Measurements from ENCODE around the gene GLI3.

The GLI3 gene

GRCh38 chr7:42207420-42207819 lies 29.6 kb downstream of the GLI3 start:
- Histone ChIP-seq H3K4me1 (ENCODE audit: insufficient read depth, low read length, poor library complexity, severe bottlenecking) (no peaks in the 10 kb centered on the region), H3F3A (ENCODE audit: low read depth) (no peaks in the 10 kb centered on the region), H3K27me3 (ENCODE audit: insufficient read depth, low read length, poor library complexity, severe bottlenecking) (no peaks in the 10 kb centered on the region), H3K9ac (ENCODE audit: low read depth, low read length, poor library complexity, severe bottlenecking) (no peak overlapping the region), H2AFZ (ENCODE audit: low read length) (no peak overlapping the region), H3K4me3 (ENCODE audit: low read length, poor library complexity, severe bottlenecking) (no peak overlapping the region), H3K79me2 (ENCODE audit: insufficient read depth, low read length) (no peaks in the 10 kb centered on the region), H3K36me3 (ENCODE audit: insufficient read depth, low read length) (no peaks in the 10 kb centered on the region), H3K9me3 (ENCODE audit: insufficient read depth, low read depth, low read length) (no peaks in the 10 kb centered on the region), H3K4me2 (ENCODE audit: low read depth, low read length, poor library complexity, severe bottlenecking) (no peak overlapping the region), H3K9me2 (replicated peaks; ENCODE audit: low read depth, low read length) (no peaks in the 10 kb centered on the region), H4K20me1 (ENCODE audit: insufficient read depth, low read length, poor library complexity, severe bottlenecking) (no peaks in the 10 kb centered on the region)
- TF ChIP-seq EZH2phosphoT487 (IDR thresholded peaks at IDR 0.05; ENCODE audit: borderline replicate concordance) (no peak), CTCF (conservative IDR thresholded peaks at IDR 0.05; ENCODE audit: low read length) (no peak)

GRCh38 chr7:42203336-42203735 lies 33.7 kb downstream of the GLI3 start:
- H3K79me2 ChIP-seq (ENCODE audit: insufficient read depth, low read length): no peaks in the 10 kb centered on the region
- H3K4me3 ChIP-seq (ENCODE audit: low read length, poor library complexity, severe bottlenecking): no peak overlapping the region
- no peaks in the 10 kb centered on the region for H4K20me1 ChIP-seq (ENCODE audit: insufficient read depth, low read length, poor library complexity, severe bottlenecking)
- no peaks in the 10 kb centered on the region for H3K27me3 ChIP-seq (ENCODE audit: insufficient read depth, low read length, poor library complexity, severe bottlenecking)
- TF ChIP-seq EZH2phosphoT487 (IDR thresholded peaks at IDR 0.05; ENCODE audit: borderline replicate concordance) (no peak), CTCF (conservative IDR thresholded peaks at IDR 0.05; ENCODE audit: low read length) (no peak)
- H3K9ac ChIP-seq (ENCODE audit: low read depth, low read length, poor library complexity, severe bottlenecking): no peak overlapping the region
- H3K36me3 ChIP-seq (ENCODE audit: insufficient read depth, low read length): no peaks in the 10 kb centered on the region
- H3K9me3 ChIP-seq (ENCODE audit: insufficient read depth, low read depth, low read length): no peaks in the 10 kb centered on the region
- no peak overlapping the region for H2AFZ ChIP-seq (ENCODE audit: low read length)
- no peaks in the 10 kb centered on the region for H3F3A ChIP-seq (ENCODE audit: low read depth)
- H3K9me2 ChIP-seq (replicated peaks; ENCODE audit: low read depth, low read length): no peaks in the 10 kb centered on the region
- H3K4me2 ChIP-seq (ENCODE audit: low read depth, low read length, poor library complexity, severe bottlenecking): no peak overlapping the region
- H3K4me1 ChIP-seq (ENCODE audit: insufficient read depth, low read length, poor library complexity, severe bottlenecking): peaks cover 11% of the 10 kb centered on the region

GRCh38 chr7:42202601-42203000 lies 34.4 kb downstream of the GLI3 start:
- Histone ChIP-seq H3K4me3 (ENCODE audit: low read length, poor library complexity, severe bottlenecking) (no peak overlapping the region), H3K4me2 (ENCODE audit: low read depth, low read length, poor library complexity, severe bottlenecking) (no peak overlapping the region), H3K9me2 (replicated peaks; ENCODE audit: low read depth, low read length) (no peaks in the 10 kb centered on the region), H4K20me1 (ENCODE audit: insufficient read depth, low read length, poor library complexity, severe bottlenecking) (no peaks in the 10 kb centered on the region), H3K9ac (ENCODE audit: low read depth, low read length, poor library complexity, severe bottlenecking) (no peak overlapping the region), H3F3A (ENCODE audit: low read depth) (no peaks in the 10 kb centered on the region), H3K4me1 (ENCODE audit: insufficient read depth, low read length, poor library complexity, severe bottlenecking) (peaks cover 16% of the 10 kb centered on the region), H3K36me3 (ENCODE audit: insufficient read depth, low read length) (no peaks in the 10 kb centered on the region), H3K9me3 (ENCODE audit: insufficient read depth, low read depth, low read length) (no peaks in the 10 kb centered on the region), H3K79me2 (ENCODE audit: insufficient read depth, low read length) (no peaks in the 10 kb centered on the region), H3K27me3 (ENCODE audit: insufficient read depth, low read length, poor library complexity, severe bottlenecking) (no peaks in the 10 kb centered on the region), H2AFZ (ENCODE audit: low read length) (no peak overlapping the region)
- TF ChIP-seq CTCF (conservative IDR thresholded peaks at IDR 0.05; ENCODE audit: low read length) (no peak), EZH2phosphoT487 (IDR thresholded peaks at IDR 0.05; ENCODE audit: borderline replicate concordance) (no peak)

All from Loucy (cell line).